Ishikawa (cell line): Measurements from ENCODE around the gene HTRA3.
A peak's percentile ranks its signal among the peaks of the same experiment; 100 is the strongest.

Experiments
- CEBPB ChIP-seq: IDR thresholded peaks from 2 replicates; pipeline ENCODE4 v1.6.1; 2012
- CREB1 ChIP-seq: IDR thresholded peaks from 2 replicates; pipeline ENCODE4 v1.6.1; 2012; ENCODE audit warnings: low read depth
- EP300 ChIP-seq: IDR thresholded peaks from 2 replicates; pipeline ENCODE4 v1.6.1; 2012; ENCODE audit warnings: borderline replicate concordance
- FOXM1 ChIP-seq: IDR thresholded peaks from 2 replicates; pipeline ENCODE4 v1.6.1; 2012; ENCODE audit warnings: low read depth, borderline replicate concordance
- TEAD4 ChIP-seq: IDR thresholded peaks from 2 replicates; pipeline ENCODE4 v1.6.1; 2012
- ZBTB7A ChIP-seq: IDR thresholded peaks from 2 replicates; pipeline ENCODE4 v1.6.1; 2012; ENCODE audit warnings: low read depth
- TF ChIP-seq, protein P1 (sequence below): IDR thresholded peaks from 2 replicates; pipeline ENCODE4 v1.6.1; 2012

Gene HTRA3

GRCh38 chr4:8355306-8355705 lies 85.8 kb downstream of the HTRA3 start:
- TF ChIP-seq TEAD4 (0 out of 2 replicates have a peak, but pooled peaks have one; percentile 38), EP300 (no peak)

DNA sequence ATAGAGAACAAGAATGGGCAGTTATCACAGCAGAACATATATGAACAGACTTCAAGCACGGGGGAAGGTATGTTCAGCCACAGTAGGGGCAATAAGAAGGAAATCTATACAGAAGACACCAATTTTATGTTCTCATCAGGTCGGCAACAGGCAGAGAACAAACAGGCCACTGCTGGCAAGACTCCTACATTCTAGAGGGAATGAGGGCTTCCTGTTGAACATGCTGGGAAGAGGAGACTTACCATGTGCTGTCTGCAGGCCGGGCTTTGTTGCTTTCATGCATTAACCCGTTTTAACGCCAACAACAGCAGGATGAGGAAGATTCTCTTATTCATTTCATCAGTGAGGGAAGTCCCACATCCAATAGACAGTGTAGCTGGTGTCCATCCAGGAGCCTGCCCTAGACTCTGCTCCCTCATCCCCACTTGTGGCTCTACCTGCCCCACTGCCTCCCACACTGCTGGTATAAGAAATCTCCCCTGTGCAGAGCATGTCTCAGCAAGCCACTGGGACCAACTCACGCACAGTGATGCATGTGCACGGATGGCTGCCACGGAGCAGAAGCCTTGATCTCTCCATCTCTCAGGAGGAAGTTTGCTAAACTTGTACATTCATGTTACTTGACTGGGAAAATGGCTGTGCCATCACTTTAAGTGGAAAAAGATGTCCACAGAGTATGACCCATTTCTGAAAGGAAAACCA lies 86.5 kb downstream of the HTRA3 start:
- no peak for TF ChIP-seq EP300
- no peak for TF ChIP-seq CREB1
- TF ChIP-seq ZBTB7A = no peak
- no peak for TF ChIP-seq TEAD4
- TF ChIP-seq, protein P1, sequence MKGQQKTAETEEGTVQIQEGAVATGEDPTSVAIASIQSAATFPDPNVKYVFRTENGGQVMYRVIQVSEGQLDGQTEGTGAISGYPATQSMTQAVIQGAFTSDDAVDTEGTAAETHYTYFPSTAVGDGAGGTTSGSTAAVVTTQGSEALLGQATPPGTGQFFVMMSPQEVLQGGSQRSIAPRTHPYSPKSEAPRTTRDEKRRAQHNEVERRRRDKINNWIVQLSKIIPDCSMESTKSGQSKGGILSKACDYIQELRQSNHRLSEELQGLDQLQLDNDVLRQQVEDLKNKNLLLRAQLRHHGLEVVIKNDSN = no peak
- no peak for TF ChIP-seq CEBPB
- TF ChIP-seq FOXM1 = no peak
